Endothelial cell of umbilical vein (primary cell): ENCODE measurements around the gene KIAA1755. TPM values are rescaled to one million over a fixed set of nuclear protein-coding genes. Genes with fewer than 3 reads are reported as not detected.

Source experiments
- BruUV-seq: library from RNA; stranded (reverse); fragments of 400-500 nt; replicated peaks from 2 replicates; lab custom pipeline; 2021; lab: Mats Ljungman, UMichigan
- CTCF ChIA-PET: fragments of 300-600, 350-600 bp; sonication (Branson Sonifier 250); formaldehyde crosslinking; loops from one replicate; lab custom pipeline; 2021; ENCODE audit warnings: antibody characterized with exemption, inconsistent platforms; lab: Charles Lee
- POLR2A ChIA-PET: fragments of 300-600, 350-600 bp; sonication (Branson Sonifier 250); formaldehyde crosslinking; loops from one replicate; lab custom pipeline; 2021; ENCODE audit warnings: antibody characterized with exemption, inconsistent platforms; lab: Charles Lee
- DNase-seq: peaks from one replicate; pipeline ENCODE4 v3.0.0-alpha.2; 2011; ENCODE audit warnings: low read depth, low spot score
- FAIRE-seq: peaks from 2 replicates; lab custom pipeline; 2011; peaks lifted over from hg19 to GRCh38; lab: Jason Lieb, UNC
- H2AFZ ChIP-seq: 2 replicates; pipeline ENCODE4 v1.6.0; 2012; ENCODE audit warnings: low read depth, low read length, control low read depth, inconsistent platforms
- H3K27ac ChIP-seq: 2 replicates; pipeline ENCODE4 v1.5.1; 2011; ENCODE audit warnings: low read depth, mild to moderate bottlenecking, control low read depth, low read length, moderate library complexity; ENCODE audit not compliant: insufficient read depth
- H3K27me3 ChIP-seq, 2 experiments: 2 replicates each; pipeline versions ENCODE4 v1.6.0 to v1.6.1; 2011; ENCODE audit warnings: low read length in 2 of 2, mixed read lengths in 1 of 2; ENCODE audit not compliant: control insufficient read depth in 2 of 2, insufficient read depth in 2 of 2
- H3K36me3 ChIP-seq, 2 experiments: 2 replicates in 1 of 2; 3 replicates in 1 of 2; pipeline ENCODE4 v1.5.1; 2011; ENCODE audit warnings: low read length in 2 of 2, mild to moderate bottlenecking in 1 of 2, moderate library complexity in 1 of 2; ENCODE audit not compliant: control insufficient read depth in 2 of 2, insufficient read depth in 2 of 2; ENCODE audit errors: extremely low read depth in 1 of 2
- H3K4me1 ChIP-seq: 3 replicates; pipeline ENCODE4 v1.5.1; 2011; ENCODE audit warnings: mild to moderate bottlenecking, low read length; ENCODE audit not compliant: control insufficient read depth, insufficient read depth; ENCODE audit errors: extremely low read depth
- H3K4me2 ChIP-seq: 2 replicates; pipeline ENCODE4 v1.6.1; 2011; ENCODE audit warnings: low read length, control low read depth, mixed read lengths; ENCODE audit not compliant: insufficient read depth
- H3K4me3 ChIP-seq, 3 experiments: fragments of 200-600 bp in 1 of 3; sonication (generic), shearing (Covaris generic) in 1 of 3; replicated peaks in 1 of 3; 2 replicates each; pipeline ENCODE4 v1.5.1; 2011 to 2016; ENCODE audit warnings: control low read depth in 3 of 3, low read length in 3 of 3, mild to moderate bottlenecking in 2 of 3, inconsistent platforms in 1 of 3, low read depth in 1 of 3, moderate library complexity in 1 of 3; ENCODE audit not compliant: insufficient read depth in 1 of 3
- H3K79me2 ChIP-seq: 2 replicates; pipeline ENCODE4 v1.6.0; 2012; ENCODE audit warnings: low read length, inconsistent platforms; ENCODE audit not compliant: control insufficient read depth, insufficient read depth
- H3K9ac ChIP-seq: replicated peaks from 2 replicates; pipeline ENCODE3; 2011; ENCODE audit warnings: low read length, control low read depth; ENCODE audit not compliant: insufficient read depth; ENCODE audit errors: extremely low read depth
- H3K9me1 ChIP-seq: replicated peaks from 3 replicates; pipeline ENCODE4 v1.6.0; 2011; ENCODE audit warnings: mild to moderate bottlenecking, low read length; ENCODE audit not compliant: control insufficient read depth, insufficient read depth; ENCODE audit errors: extremely low read depth
- H3K9me3 ChIP-seq: replicated peaks from 2 replicates; pipeline ENCODE4 v1.5.1; 2012; ENCODE audit warnings: low read length, inconsistent platforms; ENCODE audit not compliant: control insufficient read depth, insufficient read depth
- H4K20me1 ChIP-seq: replicated peaks from 2 replicates; pipeline ENCODE3; 2011; ENCODE audit warnings: mild to moderate bottlenecking, low read length; ENCODE audit not compliant: control insufficient read depth, insufficient read depth; ENCODE audit errors: extremely low read depth
- CTCF ChIP-seq, 2 donors: IDR thresholded peaks; 1 replicate in 1 of 2; 2 replicates in 1 of 2; pipeline ENCODE4 v1.5.1; 2011; ENCODE audit warnings: low read length in 2 of 2, mild to moderate bottlenecking in 2 of 2, moderate library complexity in 2 of 2, control low read depth in 1 of 2, inconsistent platforms in 1 of 2, low read depth in 1 of 2; ENCODE audit not compliant: insufficient read depth in 1 of 2; ENCODE audit errors: extremely low read depth in 1 of 2
- EZH2 ChIP-seq: IDR thresholded peaks from 2 replicates; pipeline ENCODE4 v1.6.1; 2012; ENCODE audit warnings: borderline replicate concordance, low read depth, mild to moderate bottlenecking, moderate library complexity, low read length, inconsistent platforms; ENCODE audit not compliant: severe bottlenecking
- FOS ChIP-seq: IDR thresholded peaks from 2 replicates; pipeline ENCODE4 v1.6.1; 2011; ENCODE audit warnings: mild to moderate bottlenecking, low read length, moderate library complexity, borderline replicate concordance; ENCODE audit not compliant: insufficient read depth
- GATA2 ChIP-seq: IDR thresholded peaks from 2 replicates; pipeline ENCODE4 v1.7.0; 2011; ENCODE audit warnings: low read depth, mild to moderate bottlenecking, moderate library complexity, mixed read lengths, low read length; ENCODE audit not compliant: insufficient read length, insufficient read depth
- JUN ChIP-seq: IDR thresholded peaks from 2 replicates; pipeline ENCODE4 v1.6.1; 2011; ENCODE audit warnings: borderline replicate concordance, low read depth; ENCODE audit not compliant: insufficient read length, insufficient read depth
- MAX ChIP-seq: IDR thresholded peaks from 2 replicates; pipeline ENCODE4 v1.6.1; 2011; ENCODE audit not compliant: insufficient read depth, insufficient read length
- MYC ChIP-seq: IDR thresholded peaks from one replicate; pipeline ENCODE4 v1.6.1; 2011; ENCODE audit warnings: mild to moderate bottlenecking, low read depth, low read length
- POLR2A ChIP-seq: IDR thresholded peaks from 2 replicates; pipeline ENCODE4 v1.6.1; 2012; ENCODE audit warnings: low read depth, mild to moderate bottlenecking, control low read depth, low read length
- POLR2AphosphoS5 ChIP-seq: IDR thresholded peaks from 2 replicates; pipeline ENCODE4 v1.6.1; 2012; ENCODE audit warnings: low read depth, mild to moderate bottlenecking, control low read depth, low read length, moderate library complexity; ENCODE audit not compliant: insufficient read depth
- dilution Hi-C: fragments of 300-500 bp; cut with MboI; formaldehyde crosslinking; loops from one replicate; pipeline ENCODE4 v1.15.0; 2019; ENCODE audit warnings: low sequenced_read_pairs; ENCODE audit not compliant: extremely low pct_ligation_motif_present
- intact Hi-C: fragments of 100-400 bp; cut with micrococcal nuclease; formaldehyde crosslinking; loops from one replicate; pipeline ENCODE4 v1.10.0; 2022
- polyA plus RNA-seq, 4 experiments: library from polyadenylated mRNA; depleted of rRNA in 3 of 4; stranded (reverse) in 3 of 4; unstranded in 1 of 4; fragments of >200 nt; gene quantifications; 2 replicates each; pipeline versions ENCODE4 v1.2.1 to v1.2.3, GENCODE V29; 2011 to 2012; ENCODE audit warnings: missing spikeins in 1 of 4
- total RNA-seq: library from RNA; stranded (reverse); gene quantifications from 2 replicates; pipeline ENCODE4 v1.2.3, GENCODE V29; 2021

Gene KIAA1755
- total and polyA plus RNA-seq, 2 donors (not counting 3 experiments of a cell fraction or from before 2014, with no cell fraction given): 0.36 to 0.51 TPM

GRCh38 chr20:38253571-38253970 lies 7.0 kb downstream of the KIAA1755 start:
- no peak for TF ChIP-seq MYC
- TF ChIP-seq FOS: no peak
- TF ChIP-seq CTCF (IDR thresholded peaks at IDR 0.05; ENCODE audit: extremely low read depth in 1 of 2, insufficient read depth in 1 of 2, low read depth in 1 of 2, low read length in 2 of 2): no peak
- TF ChIP-seq JUN: no peak
- no peak for TF ChIP-seq POLR2A
- no peak for TF ChIP-seq MAX
- no peak for TF ChIP-seq EZH2
- TF ChIP-seq POLR2AphosphoS5: no peak
- TF ChIP-seq GATA2: no peak
- ChIA-PET POLR2A (no interaction called here), CTCF (interaction anchor here (0.7 to 1.5 kb wide), 5 partner anchors 22 to 155 kb away, joined by 3 to 4 read pairs (median 3); no protein-coding TSS in a partner anchor)
- Histone ChIP-seq H3K9me1 (no peaks in the 10 kb centered on the region), H3K4me1 (no peaks in the 10 kb centered on the region), H3K9me3 (no peaks in the 10 kb centered on the region), H3K27ac (no peak overlapping the region), H3K27me3 (no peaks in the 10 kb centered on the region), H3K79me2 (no peaks in the 10 kb centered on the region), H3K4me2 (no peak overlapping the region), H4K20me1 (no peaks in the 10 kb centered on the region), H2AFZ (no peak overlapping the region), H3K4me3 (no peak overlapping the region), H3K36me3 (no peaks in the 10 kb centered on the region), H3K9ac (no peak overlapping the region)
- dilution Hi-C loops: no loop called here
- intact Hi-C loops: no loop called here
- BruUV-seq: no TSS peak
- DNase-seq (no peak), FAIRE-seq (no peak)
